Urinary bladder (tissue), 4 donors: ENCODE data around the gene ABHD6. TPM values are rescaled to one million over a fixed set of nuclear protein-coding genes. Genes with fewer than 3 reads are reported as not detected.
"Not testable (repeated sequence)": the region's sequence is repeated elsewhere in the genome, so short reads cannot be mapped to it uniquely, and the experiment has no call there.

Experiments used
- DNase-seq: peaks from one replicate; pipeline ENCODE4 v3.0.0-alpha.2; 2015; ENCODE audit errors: extremely low spot score
- H3K27ac ChIP-seq: one replicate; pipeline ENCODE4 v1.5.1; 2013; ENCODE audit warnings: low read depth, mild to moderate bottlenecking, moderate library complexity
- H3K36me3 ChIP-seq: one replicate; pipeline ENCODE4 v1.6.1; 2013; ENCODE audit warnings: mild to moderate bottlenecking, moderate library complexity; ENCODE audit not compliant: insufficient read depth
- H3K4me1 ChIP-seq: one replicate; pipeline ENCODE4 v1.6.1; 2013; ENCODE audit warnings: mild to moderate bottlenecking, moderate library complexity; ENCODE audit not compliant: insufficient read depth
- H3K4me3 ChIP-seq: one replicate; pipeline ENCODE4 v1.5.1; 2013; ENCODE audit warnings: low read depth, low read length
- WGBS: extraction: QIAGEN DNeasy Blood & Tissue Kit; methylation state at CpG from one replicate; pipeline ENCODE4 v1.1.7; 2013; 5-methylcytosine and 5-hydroxymethylcytosine counted together
- polyA plus RNA-seq: library from polyadenylated mRNA; stranded (reverse); fragments of 200-250 nt; gene quantifications from one replicate; pipeline ENCODE4 v1.2.3, GENCODE V29; 2013
- total RNA-seq: library from RNA; depleted of rRNA; stranded (reverse); fragments of >200 nt; gene quantifications from one replicate; pipeline ENCODE4 v1.2.3, GENCODE V29; 2014
- donor health status: healthy with polysubstance abuse.
- donor health status: healthy.

ABHD6 gene
- total and polyA plus RNA-seq, 2 donors, result 7.2 to 8.8 TPM

GRCh38 chr3:58200846-58201355, 36.7 kb upstream of the ABHD6 start:
- WGBS, result 37% methylated on average over 11 of the region's 11 CpGs
- H3K4me3 ChIP-seq, result no peak overlapping the region
- DNase-seq, result no peak
- H3K4me1 ChIP-seq, result no peaks in the 10 kb centered on the region
- no peaks in the 10 kb centered on the region for H3K36me3 ChIP-seq
- H3K27ac ChIP-seq, result no peak overlapping the region

- not testable (repeated sequence) for H3K27ac ChIP-seq, H3K4me3 ChIP-seq, DNase-seq, H3K4me1 ChIP-seq, H3K36me3 ChIP-seq
- WGBS, result 71% methylated on average over 3 of the region's 3 CpGs
Observed at GRCh38 chr3:58201451-58201850, 36.1 kb upstream of the ABHD6 start.

DNA sequence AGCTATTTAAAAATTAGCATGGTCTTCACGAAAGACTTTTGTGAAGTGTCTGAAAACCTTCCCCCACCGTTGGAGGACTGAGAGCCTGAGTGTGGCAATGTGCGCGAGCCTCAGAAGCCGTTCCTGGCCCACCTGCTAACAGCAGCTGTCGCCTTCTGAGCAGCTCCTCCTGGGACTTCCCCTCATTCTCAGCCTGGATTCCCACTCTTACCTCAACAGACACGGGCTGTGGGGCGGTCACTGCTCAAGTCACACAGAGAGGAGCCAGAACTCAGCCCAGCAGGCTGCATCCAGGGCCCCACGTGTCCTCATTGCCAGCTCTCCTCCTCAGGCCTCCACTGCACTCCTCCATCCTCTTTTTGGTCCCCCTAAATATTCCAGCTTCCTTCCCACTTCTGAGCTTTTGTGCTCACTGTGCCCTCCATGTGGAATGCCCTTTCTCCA, 34.7 kb upstream of the ABHD6 start:
- DNase-seq, result no peak
- 83% methylated on average over 9 of the region's 9 CpGs for WGBS
- no peak overlapping the region for H3K4me3 ChIP-seq
- no peak overlapping the region for H3K27ac ChIP-seq
- H3K36me3 ChIP-seq, result no peaks in the 10 kb centered on the region
- no peaks in the 10 kb centered on the region for H3K4me1 ChIP-seq

GRCh38 chr3:58203541-58203940, 34.1 kb upstream of the ABHD6 start:
- 97% methylated on average over 4 of the region's 4 CpGs for WGBS
- DNase-seq, result no peak
- H3K27ac ChIP-seq, result no peak overlapping the region

DNA sequence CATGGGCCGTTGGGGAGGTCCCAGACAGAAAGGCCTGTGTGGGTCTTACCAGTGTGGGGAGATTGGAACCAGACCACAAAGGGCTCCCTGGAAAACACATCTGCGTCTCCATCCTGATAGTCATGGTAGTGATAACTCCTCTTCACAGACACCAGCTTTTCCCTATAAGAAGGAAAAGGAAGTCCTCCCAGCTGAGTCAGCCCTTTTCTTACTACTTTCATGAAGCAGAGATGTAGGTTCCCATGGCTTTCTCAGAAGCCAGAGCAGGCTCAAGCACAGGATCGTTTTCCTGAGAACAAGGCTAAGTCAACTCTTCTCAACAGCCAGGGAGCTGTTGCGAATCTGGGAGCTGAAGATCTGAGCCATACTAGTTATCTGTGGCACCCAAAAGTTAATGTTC, 32.9 kb upstream of the ABHD6 start:
- Histone ChIP-seq H3K27ac (no peak overlapping the region), H3K36me3 (no peaks in the 10 kb centered on the region), H3K4me3 (no peak overlapping the region), H3K4me1 (no peaks in the 10 kb centered on the region)
- WGBS, result 89% methylated on average over 4 of the region's 4 CpGs
- DNase-seq, result no peak

More at GRCh38 chr3:58203541-58203940, 34.1 kb upstream of the ABHD6 start:
- Histone ChIP-seq H3K4me3 (no peak overlapping the region), H3K4me1 (no peaks in the 10 kb centered on the region), H3K36me3 (no peaks in the 10 kb centered on the region)

DNA sequence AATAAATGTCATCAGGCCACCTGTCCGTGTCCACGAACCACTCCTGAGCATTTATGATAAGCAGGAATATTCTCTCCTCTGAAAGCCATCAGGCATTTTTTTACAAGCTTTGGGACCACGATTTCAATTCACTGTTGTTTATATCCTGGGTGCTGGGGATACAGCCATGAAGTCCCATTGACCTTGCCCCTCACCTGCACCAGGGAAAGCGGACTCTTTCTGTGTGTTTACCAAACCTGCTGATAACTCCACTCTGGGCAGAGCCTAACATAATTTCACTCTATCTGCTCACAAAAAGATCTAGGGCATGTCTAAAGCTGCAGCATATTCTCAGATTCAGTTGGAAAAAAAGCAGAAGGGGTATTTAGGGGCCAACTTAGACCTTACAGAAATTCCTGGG, 31.6 kb upstream of the ABHD6 start:
- no peak overlapping the region for H3K27ac ChIP-seq
- no peaks in the 10 kb centered on the region for H3K36me3 ChIP-seq
- no peak overlapping the region for H3K4me3 ChIP-seq
- H3K4me1 ChIP-seq, result no peaks in the 10 kb centered on the region
- WGBS, result 77% methylated on average over 4 of the region's 4 CpGs
- no peak for DNase-seq

GRCh38 chr3:58206406-58207011, 31.1 kb upstream of the ABHD6 start:
- Histone ChIP-seq H3K4me3 (no peak overlapping the region), H3K27ac (no peak overlapping the region), H3K4me1 (no peaks in the 10 kb centered on the region), H3K36me3 (no peaks in the 10 kb centered on the region)
- 86% methylated on average over 5 of the region's 5 CpGs for WGBS
- DNase-seq, result no peak

GRCh38 chr3:58207954-58208353, 29.6 kb upstream of the ABHD6 start:
- no peaks in the 10 kb centered on the region for H3K36me3 ChIP-seq
- H3K4me3 ChIP-seq, result no peak overlapping the region
- no peak overlapping the region for H3K27ac ChIP-seq
- WGBS, result 85% methylated on average over 4 of the region's 4 CpGs
- no peaks in the 10 kb centered on the region for H3K4me1 ChIP-seq
- no peak for DNase-seq

- DNase-seq, result no peak
- Histone ChIP-seq H3K36me3 (no peaks in the 10 kb centered on the region), H3K4me3 (no peak overlapping the region), H3K27ac (no peak overlapping the region), H3K4me1 (no peaks in the 10 kb centered on the region)
- 89% methylated on average over 3 of the region's 3 CpGs for WGBS
Observed at GRCh38 chr3:58209933-58210332, 27.7 kb upstream of the ABHD6 start.

- Histone ChIP-seq H3K4me3 (no peak within 1 kb of the TSS), H3K4me1 (no peaks in the 10 kb centered on the region), H3K27ac (no peak within 1 kb of the TSS), H3K36me3 (no peaks in the 10 kb centered on the region)
- 61% methylated on average over 14 of the region's 14 CpGs for WGBS
- no peak for DNase-seq
Observed at GRCh38 chr3:58210761-58211460, 26.7 kb upstream of the ABHD6 start, which contains the start of gene DNASE1L3. DNASE1L3 (minus strand) TSS chr3:58210972; CDS start chr3:58210906, 66 bp downstream.

DNA sequence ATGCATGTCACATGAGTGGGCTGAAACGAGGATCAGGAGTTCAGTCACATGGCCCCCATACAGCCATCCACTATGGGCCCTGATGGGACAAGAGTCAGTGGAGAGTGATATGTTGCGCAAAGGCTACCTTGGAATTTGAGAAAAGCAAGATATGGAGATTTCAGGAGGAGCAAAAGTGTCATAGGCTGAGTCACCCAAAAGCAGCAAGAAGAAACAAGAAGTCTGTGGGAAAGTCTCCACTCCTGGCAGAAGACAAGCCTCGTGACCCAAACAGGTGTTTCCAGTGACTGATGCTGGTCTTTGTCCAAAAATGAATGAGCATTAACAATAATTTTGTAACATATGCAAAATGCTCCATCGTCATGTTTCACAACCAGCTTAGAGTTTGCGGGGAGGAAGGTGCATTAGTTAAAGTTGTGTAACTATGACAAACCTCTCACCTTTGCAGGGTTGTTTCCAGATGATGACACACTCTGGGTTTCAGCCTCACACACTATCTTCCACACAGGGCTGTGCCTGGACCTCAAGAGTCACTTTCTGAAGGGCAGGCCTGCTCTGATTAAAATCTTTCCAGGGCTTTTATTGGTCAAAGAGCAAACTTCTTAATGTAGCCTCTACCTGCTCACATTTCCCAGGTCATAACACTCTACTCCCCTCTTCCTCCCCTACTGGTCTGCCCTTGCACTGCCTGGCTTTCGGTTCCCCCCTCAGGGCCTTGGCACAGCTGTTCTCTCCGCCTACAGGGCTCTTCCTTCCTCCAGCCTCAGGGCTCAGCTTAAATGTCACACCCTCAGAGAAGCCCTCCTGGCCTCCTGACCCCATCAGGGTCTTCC, 22.9 kb upstream of the ABHD6 start:
- WGBS, result 67% methylated on average over 7 of the region's 7 CpGs
- Histone ChIP-seq H3K36me3 (no peaks in the 10 kb centered on the region), H3K27ac (no peak overlapping the region), H3K4me3 (no peak overlapping the region), H3K4me1 (no peaks in the 10 kb centered on the region)
- DNase-seq, result no peak

- no peak overlapping the region for H3K4me3 ChIP-seq
- H3K4me1 ChIP-seq, result no peaks in the 10 kb centered on the region
- H3K27ac ChIP-seq, result no peak overlapping the region
- WGBS, result 79% methylated on average over 10 of the region's 10 CpGs
- H3K36me3 ChIP-seq, result no peaks in the 10 kb centered on the region
- no peak for DNase-seq
Observed at GRCh38 chr3:58215317-58216025, 22.1 kb upstream of the ABHD6 start.

DNA sequence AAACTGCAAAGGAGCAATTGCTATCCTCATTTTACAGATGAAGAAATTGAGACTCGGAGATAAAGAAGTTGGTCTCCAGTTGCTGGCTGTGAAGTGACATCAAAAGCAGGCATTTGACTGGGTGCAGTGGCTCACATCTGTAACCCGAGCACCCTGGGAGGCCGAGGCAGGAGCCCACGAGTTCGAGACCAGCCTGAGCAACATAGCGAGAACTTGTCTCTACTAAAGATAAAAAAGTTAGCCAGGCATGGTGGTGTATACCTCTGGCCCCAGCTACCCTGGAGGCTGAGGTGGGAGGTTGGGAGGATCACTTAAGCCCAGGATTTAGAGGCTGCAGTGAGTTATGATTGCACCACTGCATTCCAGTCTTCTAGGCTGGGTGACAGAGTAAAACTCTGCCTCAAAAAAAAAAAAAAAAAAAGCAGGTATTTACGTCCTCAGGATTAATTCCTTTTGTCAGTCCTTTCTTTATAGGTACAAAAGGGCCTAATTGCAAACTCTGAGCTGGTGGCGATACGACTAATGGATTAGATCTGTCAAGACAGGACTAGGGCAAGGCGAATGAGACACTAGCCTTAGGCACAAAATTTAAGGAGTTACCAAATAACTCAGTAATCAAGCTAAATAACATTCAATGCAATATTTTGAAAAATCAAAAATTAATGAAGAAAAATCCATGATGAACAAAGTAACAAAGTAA, 20.9 kb upstream of the ABHD6 start:
- no peak for DNase-seq
- Histone ChIP-seq H3K27ac (no peak overlapping the region), H3K4me1 (no peaks in the 10 kb centered on the region), H3K4me3 (no peak overlapping the region), H3K36me3 (no peaks in the 10 kb centered on the region)
- 85% methylated on average over 10 of the region's 10 CpGs for WGBS
